Measurements from ENCODE around the gene CDH5.

CDH5 gene

GRCh38 chr16:66416136-66416535, 49.6 kb downstream of the CDH5 start:
- in situ Hi-C loops (cut with MboI; ENCODE audit: low sequenced_read_pairs, unreplicated experiment): loop anchor here (10.0 to 25.0 kb wide), 2 partner anchors 169 to 446 kb away; no protein-coding TSS in a partner anchor
- TF ChIP-seq, protein P1, sequence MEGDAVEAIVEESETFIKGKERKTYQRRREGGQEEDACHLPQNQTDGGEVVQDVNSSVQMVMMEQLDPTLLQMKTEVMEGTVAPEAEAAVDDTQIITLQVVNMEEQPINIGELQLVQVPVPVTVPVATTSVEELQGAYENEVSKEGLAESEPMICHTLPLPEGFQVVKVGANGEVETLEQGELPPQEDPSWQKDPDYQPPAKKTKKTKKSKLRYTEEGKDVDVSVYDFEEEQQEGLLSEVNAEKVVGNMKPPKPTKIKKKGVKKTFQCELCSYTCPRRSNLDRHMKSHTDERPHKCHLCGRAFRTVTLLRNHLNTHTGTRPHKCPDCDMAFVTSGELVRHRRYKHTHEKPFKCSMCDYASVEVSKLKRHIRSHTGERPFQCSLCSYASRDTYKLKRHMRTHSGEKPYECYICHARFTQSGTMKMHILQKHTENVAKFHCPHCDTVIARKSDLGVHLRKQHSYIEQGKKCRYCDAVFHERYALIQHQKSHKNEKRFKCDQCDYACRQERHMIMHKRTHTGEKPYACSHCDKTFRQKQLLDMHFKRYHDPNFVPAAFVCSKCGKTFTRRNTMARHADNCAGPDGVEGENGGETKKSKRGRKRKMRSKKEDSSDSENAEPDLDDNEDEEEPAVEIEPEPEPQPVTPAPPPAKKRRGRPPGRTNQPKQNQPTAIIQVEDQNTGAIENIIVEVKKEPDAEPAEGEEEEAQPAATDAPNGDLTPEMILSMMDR (IDR thresholded peaks at IDR 0.05; ENCODE audit: borderline replicate concordance, control extremely low read depth, extremely low read depth, insufficient read depth, missing control alignments): no peak

DNA sequence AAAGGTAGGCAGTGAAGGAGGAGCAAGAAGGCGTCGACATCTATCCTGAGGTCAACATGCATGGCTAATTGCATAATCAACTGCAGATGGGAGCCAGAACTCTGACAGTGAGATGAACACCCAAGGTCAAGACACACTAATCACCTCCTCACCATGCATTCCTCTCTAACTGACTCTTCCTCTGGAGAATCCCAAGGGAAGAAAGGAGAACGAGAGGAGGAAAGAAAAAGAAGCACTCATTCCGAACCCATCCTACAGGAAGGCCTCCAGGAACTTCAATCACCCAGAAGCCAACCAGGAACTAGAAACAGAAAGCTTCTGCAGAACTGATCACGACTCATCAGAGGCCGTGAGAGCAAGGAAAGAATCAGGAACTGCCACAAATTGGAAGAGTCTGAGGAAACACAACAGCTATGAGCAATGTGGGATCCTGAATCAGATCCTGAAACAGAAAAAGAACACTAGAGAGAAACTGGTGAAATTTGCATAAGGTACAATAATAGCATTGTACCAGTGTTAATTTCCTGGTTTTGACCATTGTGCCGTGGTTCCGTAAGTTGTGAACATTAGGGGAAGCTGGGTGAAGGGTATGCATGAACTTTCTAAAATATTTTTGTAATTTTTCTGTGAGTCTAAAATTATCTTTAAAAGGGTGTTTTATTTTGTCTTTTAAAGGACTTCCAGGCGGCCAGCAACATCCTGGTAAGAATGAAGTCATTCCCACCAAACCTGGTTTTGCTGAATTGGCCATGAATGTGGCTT, 50.6 kb downstream of the CDH5 start:
- in situ Hi-C loops (cut with MboI; ENCODE audit: low sequenced_read_pairs, unreplicated experiment): loop anchor here (10.0 to 25.0 kb wide), 2 partner anchors 168 to 445 kb away; no protein-coding TSS in a partner anchor
- TF ChIP-seq, protein P1 (IDR thresholded peaks at IDR 0.05; ENCODE audit: borderline replicate concordance, control extremely low read depth, extremely low read depth, insufficient read depth, missing control alignments): no peak
- DNase-seq (ENCODE audit: low spot score): no peak

More at GRCh38 chr16:66416136-66416535, 49.6 kb downstream of the CDH5 start:
- DNase-seq (ENCODE audit: low spot score): no peak

DNA sequence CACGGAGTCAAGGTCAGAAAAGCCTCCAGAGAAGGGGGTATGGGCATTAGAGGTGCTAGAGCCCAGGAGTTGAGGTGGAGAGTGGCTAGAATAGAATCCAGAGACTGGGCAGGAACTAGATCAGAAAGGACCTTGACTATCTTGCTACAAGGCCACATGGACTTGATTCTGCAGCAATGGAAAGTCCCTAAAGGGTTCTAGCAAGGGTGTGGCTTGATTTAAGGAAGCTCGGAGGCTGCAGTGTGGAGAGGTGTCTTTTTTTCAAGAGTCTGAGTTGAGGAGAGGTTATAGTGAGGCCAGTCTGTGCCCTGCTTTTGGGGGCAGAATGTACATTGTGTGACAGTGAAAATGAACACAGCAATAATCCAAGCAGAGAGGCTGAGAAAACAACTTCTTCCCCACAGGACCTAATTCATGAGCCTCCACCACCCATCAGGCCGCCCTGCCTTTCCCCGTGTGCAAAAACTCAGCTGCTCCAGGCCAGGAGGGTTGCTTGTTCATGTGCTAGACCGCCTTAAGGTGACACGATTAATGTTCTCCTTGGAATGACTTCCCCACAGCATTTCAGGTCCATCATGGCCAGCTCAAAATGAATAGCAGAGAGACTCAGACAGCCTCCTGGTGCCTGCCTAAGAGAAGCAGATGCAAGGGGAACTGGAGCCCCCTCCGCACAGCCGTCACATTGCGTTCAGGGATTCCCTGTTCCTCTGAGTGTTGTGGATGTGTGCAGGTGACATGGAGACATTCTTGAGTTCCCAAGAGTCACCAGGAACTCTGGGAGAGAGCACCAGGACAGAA, 51.9 kb downstream of the CDH5 start:
- DNase-seq (ENCODE audit: low spot score): no peak
- in situ Hi-C loops (cut with MboI; ENCODE audit: low sequenced_read_pairs, unreplicated experiment): loop anchor here (10.0 to 25.0 kb wide), 2 partner anchors 166 to 444 kb away; no protein-coding TSS in a partner anchor
- TF ChIP-seq, protein P1 (IDR thresholded peaks at IDR 0.05; ENCODE audit: borderline replicate concordance, control extremely low read depth, extremely low read depth, insufficient read depth, missing control alignments): no peak

- DNase-seq (ENCODE audit: low spot score): no peak
- in situ Hi-C loops (cut with MboI; ENCODE audit: low sequenced_read_pairs, unreplicated experiment): loop anchor here (10.0 to 25.0 kb wide), 2 partner anchors 165 to 443 kb away; no protein-coding TSS in a partner anchor
- TF ChIP-seq, protein P1 (IDR thresholded peaks at IDR 0.05; ENCODE audit: borderline replicate concordance, control extremely low read depth, extremely low read depth, insufficient read depth, missing control alignments): no peak
These were observed 53.0 kb downstream of the CDH5 start for GRCh38 chr16:66419527-66419926.

GRCh38 chr16:66420396-66420795, 53.9 kb downstream of the CDH5 start:
- in situ Hi-C loops (cut with MboI; ENCODE audit: low sequenced_read_pairs, unreplicated experiment): loop anchor here (5.0 to 25.0 kb wide), 2 partner anchors 72 to 442 kb away; no protein-coding TSS in a partner anchor
- DNase-seq (ENCODE audit: low spot score): no peak

GRCh38 chr16:66421891-66422290, 55.4 kb downstream of the CDH5 start:
- TF ChIP-seq, protein P1 (IDR thresholded peaks at IDR 0.05; ENCODE audit: borderline replicate concordance, control extremely low read depth, extremely low read depth, insufficient read depth, missing control alignments): no peak
- DNase-seq (ENCODE audit: low spot score): no peak
- in situ Hi-C loops (cut with MboI; ENCODE audit: low sequenced_read_pairs, unreplicated experiment): loop anchor here (5.0 to 25.0 kb wide), 2 partner anchors 70 to 440 kb away; no protein-coding TSS in a partner anchor

More at GRCh38 chr16:66420396-66420795, 53.9 kb downstream of the CDH5 start:
- TF ChIP-seq, protein P1 (IDR thresholded peaks at IDR 0.05; ENCODE audit: borderline replicate concordance, control extremely low read depth, extremely low read depth, insufficient read depth, missing control alignments): no peak

Measured in GM13976 (cell line).